GM19452 (cell line): ENCODE results near the gene SMG6.
A peak's percentile ranks its signal among the peaks of the same experiment; 100 is the strongest.
"Not testable (repeated sequence)": the region's sequence is repeated elsewhere in the genome, so short reads cannot be mapped to it uniquely, and the experiment has no call there.

Experiments used
- ATAC-seq: cut with Tn5 transposase; IDR thresholded peaks from one replicate; pipeline ENCODE4 v1.9.1; 2021; ENCODE audit not compliant: unreplicated experiment

SMG6 gene

DNA sequence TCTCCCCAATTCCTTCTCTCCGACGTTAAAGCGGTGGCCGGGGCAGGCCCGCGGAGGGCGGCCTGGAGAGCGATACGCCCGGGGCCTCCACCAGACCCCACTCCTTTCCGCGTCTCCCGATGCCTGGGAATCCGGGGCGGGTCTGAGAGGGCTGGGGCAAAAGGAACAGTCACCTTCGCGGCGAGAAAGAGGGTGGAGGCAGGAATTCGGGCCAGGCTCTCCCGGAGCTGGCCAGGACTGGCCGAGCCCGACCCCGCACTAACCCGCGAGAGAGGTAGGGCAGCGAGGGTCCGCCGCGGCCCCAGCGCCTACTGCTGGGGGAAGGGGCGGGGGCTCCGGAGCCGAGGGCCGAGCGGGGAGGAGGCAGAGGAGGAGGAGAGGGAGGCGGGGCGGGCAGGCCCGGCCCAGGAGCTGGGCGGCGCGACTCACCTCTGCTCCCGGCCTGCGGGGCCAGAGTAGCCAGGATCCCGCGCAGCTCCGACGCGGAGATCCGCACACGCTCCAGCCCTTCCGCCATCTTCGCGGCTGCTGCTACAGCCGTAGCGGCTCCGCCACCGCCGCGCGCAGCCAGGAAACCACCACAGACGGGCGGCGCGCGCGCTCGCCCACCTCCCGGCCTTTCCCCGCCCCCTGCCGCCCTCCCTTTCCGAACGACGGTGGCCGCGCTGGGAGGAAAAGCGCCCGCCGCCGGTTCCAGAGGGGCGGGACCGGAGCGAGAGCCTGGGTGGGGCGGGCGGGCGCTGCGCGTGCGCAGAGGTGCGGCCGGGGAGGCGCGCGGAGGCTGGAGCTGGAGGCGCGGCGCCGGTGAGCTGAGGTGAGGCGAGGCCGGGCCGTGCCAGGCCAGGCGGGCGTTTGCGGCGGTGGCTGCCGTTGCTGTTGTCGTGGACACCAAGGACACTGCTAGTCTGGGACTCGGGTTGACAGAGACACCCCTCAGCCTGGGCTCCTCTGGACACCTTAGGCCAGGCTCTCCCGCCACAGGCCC lies at the start of gene SMG6, which contains the start of gene SRR:
Gene SMG6, minus strand, starts transcription at position 582 of the 985 bp plus-strand sequence. Its CDS starts 65 bp downstream, at position 517.
Gene SRR, plus strand, starts transcription at position 747 of the 985 bp plus-strand sequence. CDS start 11,611 bp downstream, outside the sequence.
- peak; percentile 77 for ATAC-seq

DNA sequence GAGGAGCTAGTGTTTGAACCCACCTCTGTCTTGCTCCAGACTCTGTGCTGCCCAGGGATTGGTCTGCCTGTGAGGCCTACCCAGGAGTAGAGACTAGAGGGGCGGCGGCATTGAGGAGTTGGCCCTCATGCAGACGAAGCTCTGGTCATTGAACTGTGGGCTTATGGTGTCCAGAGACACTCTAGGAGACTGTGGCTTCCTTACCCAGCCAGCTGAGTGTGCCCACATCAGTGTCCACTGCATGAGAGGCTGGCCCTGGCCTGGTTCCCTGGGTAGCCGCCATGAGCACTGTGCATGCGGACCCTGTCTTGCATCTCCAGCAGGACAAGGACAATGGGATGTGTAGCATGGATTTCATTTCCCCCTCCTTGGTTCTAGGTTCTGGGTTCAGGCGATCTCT lies 47.7 kb upstream of the SMG6 start:
- no peak for ATAC-seq

DNA sequence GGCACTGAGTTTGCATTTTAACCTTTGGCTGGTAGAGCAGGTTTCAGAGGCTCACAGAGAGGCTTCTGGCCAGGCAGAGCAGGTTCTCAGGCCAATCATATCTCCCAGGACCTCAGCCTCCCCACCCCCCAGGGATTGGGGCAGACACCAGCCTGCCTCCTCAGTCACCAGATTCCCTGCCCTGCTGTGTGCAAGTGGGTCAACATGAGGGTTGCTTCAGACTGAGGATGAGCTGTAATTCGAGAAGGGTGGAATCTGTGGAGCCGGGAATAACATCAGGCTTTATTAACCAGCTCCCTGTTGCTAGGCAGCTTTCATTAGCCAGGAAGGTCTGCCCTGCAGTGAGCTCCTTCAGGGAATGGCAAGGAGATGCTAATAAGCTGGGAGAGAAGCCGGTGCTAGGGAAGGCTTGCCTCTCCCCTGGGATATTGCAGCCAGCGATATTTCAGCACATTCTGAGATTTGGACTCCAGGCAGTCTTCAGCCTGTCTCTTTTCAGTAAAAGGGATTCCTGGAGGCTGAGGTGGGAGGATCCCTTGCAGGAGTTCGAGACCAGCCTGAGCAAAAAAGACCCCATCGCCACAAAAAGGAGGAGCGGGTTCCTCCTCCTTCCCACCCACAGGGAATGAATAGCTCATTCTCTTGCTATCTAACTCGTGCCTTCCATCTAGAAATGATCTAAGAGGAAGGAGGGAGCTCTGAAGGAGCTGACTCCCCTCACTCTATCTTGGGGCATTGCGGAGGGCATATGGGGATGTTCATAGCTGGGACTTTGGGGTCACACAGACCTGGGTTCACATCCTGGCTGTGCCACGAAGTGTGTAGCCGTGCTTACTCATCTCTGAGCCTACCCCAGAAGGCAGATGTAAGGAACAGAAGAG lies 44.5 kb upstream of the SMG6 start:
- no peak for ATAC-seq

DNA sequence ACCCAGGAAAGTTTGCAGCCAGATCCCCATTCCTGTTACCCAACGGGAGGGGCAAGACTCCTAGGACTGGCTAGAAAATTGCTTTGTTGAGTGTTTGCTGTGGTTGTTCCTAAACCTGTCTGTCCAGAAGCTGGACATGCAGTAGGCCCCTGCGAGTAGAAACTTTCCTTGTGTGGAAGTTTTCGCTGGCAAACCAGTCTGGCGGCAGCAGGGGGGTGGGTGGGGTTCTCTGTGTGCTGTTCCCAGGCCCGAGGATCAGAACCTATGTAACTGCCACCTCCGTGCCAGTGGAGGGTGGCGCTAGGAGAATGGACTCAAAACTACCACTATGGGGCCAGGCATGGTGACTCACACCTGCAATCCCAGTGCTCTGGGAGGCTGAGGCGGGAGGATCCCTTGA lies 42.9 kb upstream of the SMG6 start:
- ATAC-seq: no peak

DNA sequence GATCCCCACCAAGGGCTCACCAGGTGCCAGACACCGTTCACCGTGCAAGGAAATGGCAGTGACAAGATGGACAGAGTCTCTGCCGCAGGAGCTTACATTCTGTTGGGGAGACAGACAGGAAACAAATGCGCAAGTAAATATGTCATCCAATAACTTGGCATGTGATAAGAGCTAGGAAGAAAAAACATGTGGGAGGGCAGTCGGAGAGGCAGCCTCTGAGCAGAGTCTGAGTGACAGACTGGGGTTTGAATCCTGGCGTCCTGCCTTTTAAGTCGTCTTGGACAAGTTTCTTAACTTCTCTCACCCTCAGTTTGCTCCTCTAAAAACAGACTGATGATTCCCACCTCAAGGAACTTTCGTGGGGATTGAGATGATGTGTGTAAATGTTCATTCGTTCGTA lies 40.9 kb upstream of the SMG6 start:
- ATAC-seq: no peak

DNA sequence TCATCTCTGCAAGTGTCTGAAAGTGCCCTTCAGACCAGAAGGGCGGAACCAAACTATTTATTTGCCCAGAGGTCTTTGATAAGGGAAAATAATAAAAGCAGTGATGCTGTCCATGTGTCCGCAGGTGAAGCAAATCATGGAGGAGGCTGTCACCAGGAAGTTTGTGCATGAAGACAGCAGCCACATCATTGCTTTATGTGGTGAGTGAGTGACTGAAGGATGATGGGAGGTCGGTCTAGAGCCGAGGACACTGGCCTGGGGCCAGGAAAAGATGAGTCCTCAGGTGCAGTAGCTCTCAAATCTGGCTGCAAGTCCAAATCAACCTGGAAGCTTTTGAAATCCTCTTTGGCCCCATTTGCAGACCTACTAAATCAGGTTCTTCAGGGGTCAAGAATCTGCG lies 39.8 kb upstream of the SMG6 start:
- ATAC-seq: no peak

DNA sequence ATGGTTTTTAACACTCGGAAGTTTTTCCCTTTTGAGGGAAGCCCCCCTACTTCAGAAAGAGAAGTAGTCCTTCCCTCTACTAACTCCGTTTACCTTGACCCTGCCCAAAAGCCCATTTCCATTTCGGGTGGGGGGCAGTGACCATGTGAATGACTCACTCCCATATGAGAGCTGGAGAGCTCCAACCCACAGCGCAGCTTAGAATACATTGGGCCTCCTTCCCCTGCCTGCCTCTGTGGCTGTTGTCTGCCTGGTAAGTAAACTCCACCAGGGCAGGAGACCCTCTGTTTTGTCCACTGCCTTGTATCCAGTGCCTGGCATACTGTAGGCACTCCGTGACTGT lies 34.7 kb upstream of the SMG6 start:
- ATAC-seq: no peak

DNA sequence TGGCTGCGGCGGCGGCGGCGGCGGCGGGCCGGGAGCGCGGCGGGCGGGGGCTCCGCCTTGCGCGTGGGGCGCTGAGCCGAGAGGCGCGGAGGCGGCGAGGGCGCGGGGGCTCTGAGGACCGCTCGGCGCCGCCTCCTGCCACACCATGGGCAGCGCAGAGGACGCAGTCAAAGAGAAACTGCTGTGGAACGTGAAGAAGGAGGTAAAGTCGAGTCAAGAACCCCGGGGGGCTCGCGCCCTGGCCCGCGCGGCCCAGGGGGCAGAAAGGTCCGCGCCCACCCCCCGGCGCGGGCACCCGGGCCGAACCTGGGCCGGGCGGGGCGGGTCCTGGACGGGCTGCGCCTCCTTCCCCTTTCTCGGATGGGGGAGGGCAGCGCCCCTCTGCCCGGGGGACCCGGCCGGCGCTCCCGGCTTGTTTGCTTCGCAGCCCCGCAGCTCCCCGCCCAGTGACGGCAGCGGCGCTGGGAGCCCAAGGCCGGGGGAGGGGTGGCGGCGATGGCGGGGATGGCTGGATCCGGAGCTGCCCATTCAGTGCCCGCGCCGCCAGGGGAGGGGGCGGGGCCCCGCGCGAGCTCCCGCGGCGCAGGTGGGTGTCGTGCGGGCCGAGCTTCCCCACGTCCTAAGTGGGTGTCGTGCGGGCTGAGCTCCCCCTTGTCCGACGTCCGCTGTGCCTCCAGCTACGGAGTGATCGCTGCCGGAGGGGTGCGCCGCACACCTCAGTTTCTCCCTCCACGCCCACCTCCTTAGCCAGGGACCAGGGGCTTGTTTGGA lies 34.1 kb upstream of the SMG6 start:
- no peak for ATAC-seq

DNA sequence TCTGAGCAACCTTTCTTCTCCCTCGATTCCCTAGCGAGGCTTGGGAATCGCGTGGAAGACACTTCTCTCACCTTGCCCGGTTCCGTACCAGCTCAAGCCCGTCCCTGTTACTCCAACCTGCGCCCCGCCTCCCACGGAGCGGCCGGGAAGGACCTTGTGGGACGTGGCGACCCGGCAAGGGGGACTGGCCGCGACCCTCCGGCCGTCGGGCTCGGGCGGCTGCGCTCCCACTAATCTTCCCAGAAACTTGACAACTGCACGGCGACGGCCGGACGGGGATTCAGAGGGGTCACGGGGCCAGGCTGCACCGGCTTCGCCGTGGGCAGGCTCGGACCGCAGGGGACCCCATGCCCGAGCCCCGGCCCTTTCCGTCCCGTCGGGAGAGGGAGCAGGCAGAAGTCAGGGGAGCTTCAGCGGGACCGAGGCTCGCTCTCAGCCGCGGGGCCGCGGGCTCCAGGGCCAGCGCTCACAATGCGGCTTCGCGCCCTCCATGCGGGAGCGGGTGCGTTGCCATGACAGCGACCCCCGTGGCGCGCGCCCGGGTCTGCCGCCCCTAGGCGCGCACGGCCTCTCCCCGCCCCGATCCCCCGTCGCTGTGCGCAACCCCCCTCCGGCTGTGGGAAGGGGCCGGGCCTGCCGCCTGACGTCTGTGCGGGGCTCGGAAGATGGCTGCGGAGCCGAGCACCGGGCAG lies 33.4 kb upstream of the SMG6 start, which contains the start of gene SGSM2:
Gene SGSM2, plus strand, starts transcription at position 650 of the 692 bp plus-strand sequence. CDS start 188 bp downstream, outside the sequence.
- peak; percentile 22 for ATAC-seq

DNA sequence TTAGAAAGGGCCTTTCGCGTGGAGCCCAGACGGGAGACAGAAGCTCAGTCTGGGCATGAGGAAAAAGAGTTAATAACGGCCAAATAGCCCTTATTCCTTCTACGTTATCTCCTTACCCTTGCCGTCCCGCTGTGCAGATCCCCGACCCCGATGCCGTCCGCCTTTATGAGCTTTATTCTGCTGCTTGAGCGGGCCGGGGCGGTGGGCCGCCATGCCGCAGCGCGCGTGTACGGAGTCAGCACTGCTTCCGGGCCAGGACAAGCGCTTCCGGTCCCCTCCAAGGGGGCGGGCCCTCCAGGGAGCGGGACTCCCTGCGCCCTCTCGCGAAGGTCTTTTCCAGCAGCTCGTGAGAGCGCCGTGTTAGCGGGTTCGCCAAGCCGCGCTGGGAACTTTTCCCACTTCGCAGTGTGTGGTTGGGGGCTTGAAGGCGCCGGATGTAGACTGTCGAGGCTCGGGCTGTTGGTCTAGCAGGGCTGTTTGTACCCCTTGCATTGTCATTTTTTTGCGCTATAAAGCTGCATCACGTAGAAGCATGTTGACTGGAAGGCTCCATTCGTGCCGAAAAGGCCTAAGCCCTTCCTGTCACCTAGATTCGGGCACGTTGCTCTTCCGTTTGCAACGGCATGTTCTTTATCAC lies 32.7 kb upstream of the SMG6 start, which contains the start of gene TSR1:
Gene TSR1, minus strand, starts transcription at position 243 of the 637 bp plus-strand sequence. Its CDS starts 30 bp downstream, at position 213.
- ATAC-seq: peak; percentile 80

DNA sequence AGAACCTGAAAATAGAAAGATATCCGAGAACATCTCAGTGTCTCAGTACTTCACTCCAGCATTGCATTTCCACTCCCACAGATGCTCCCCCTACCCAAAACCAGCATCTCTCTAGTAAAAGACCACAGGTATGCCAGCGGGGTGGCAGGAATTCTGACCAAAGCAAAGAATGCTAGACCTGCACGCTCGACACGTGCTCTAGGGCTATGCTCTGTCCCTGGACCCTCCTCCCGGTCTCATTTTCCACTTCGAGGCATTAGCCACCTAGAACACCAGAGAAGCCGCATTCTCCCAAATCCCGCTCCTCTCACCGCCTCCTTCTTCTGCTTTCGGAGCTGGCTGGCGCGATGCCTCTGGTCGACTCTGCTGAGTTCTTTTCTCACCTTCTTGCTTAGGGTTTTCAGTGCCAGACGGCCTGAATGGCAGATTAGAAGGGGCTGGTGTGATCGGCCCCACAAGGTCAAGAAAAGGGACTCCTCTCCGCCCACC lies 32.2 kb upstream of the SMG6 start:
- no peak for ATAC-seq

DNA sequence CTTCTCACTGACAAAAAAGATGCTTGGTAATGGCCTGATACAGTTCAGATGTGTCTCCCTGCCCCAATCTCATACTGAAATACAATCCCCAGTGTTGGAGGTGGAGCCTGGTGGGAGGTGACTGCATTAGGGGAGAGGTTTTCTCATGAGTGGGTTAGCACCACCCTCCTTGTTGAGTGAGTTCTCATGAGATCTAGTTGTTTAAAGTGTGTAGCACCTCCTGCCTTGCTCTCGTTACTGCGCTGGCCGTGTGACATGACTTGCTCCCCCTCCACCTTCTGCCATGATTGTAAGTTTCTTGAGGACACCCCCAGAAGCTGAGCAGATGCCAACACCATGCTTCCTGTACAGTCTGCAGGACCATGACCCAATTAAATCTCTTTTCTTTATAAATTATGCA lies 27.7 kb upstream of the SMG6 start:
- no peak for ATAC-seq

DNA sequence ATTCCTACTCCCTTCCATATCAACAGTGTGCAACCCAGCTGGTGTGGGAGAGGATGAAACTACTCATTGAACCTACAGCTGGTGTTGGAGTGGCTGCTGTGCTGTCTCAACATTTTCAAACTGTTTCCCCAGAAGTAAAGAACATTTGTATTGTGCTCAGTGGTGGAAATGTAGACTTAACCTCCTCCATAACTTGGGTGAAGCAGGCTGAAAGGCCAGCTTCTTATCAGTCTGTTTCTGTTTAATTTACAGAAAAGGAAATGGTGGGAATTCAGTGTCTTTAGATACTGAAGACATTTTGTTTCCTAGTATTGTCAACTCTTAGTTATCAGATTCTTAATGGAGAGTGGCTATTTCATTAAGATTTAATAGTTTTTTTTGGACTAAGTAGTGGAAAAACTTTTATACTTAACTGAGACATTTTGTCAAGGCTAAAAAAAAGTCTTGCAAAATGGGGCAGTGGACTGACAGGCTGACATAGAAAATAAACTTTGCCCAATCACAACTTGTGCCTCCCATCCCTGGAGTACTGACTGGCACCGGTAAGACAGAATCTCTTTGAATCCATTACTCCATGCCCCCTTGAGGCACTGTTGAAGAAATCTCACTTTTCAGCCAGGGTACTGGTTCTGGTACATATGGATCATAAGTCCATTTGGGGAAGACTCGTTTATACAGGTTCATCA lies 20.2 kb upstream of the SMG6 start:
- no peak for ATAC-seq

DNA sequence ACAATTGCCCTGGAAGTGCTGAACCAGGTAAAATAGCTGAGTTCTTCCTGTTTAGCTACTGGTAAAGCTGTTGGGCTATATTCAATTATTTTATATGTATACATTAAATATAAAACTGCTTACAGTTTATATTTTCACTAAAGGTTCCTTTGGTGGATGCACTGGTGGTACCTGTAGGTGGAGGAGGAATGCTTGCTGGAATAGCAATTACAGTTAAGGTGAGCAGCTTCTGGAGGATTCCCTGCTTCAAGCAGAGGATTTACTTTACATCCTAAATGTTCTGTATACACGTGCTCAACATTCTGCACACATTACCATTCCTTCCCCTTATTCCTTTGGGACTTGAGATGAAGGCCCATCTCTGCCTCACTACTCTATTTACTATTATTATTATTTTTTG lies 17.8 kb upstream of the SMG6 start:
- ATAC-seq: no peak

DNA sequence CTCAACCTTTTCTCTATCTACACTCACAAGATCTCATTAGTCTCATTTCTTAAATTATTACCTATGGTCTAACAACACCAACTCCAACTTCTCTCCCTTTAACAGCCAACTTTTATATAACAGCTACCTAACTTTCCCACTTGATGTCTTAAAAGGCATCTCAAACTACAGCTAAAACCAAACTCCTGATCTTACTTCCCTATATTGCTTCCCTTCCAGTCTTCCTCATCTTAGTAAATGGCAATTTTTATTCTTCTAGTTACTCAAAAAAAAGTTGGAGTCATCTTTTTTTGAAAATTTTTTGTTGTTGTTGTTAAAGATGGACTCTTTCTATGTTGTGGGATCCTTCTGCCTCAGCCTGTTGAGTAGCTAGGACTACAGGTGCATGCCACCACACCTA lies 15.5 kb upstream of the SMG6 start:
- no peak for ATAC-seq

DNA sequence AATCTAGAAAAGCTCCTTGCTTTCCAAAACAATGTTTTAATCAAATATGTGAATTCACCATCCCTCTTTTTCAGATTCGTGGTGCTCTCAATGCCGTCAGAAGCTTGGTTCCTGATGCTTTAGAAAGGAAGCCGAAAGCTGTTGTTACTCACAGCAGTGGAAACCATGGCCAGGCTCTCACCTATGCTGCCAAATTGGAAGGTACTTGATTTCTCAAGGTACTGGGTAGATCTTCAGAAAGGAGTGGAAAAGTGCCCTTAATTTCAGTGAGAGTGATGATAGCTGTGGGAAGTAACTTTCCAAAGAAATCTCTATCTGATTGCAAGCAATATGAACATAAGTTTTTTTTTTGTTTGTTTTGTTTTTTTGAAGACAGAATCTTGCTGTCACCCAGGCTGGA lies 14.2 kb upstream of the SMG6 start:
- no peak for ATAC-seq

DNA sequence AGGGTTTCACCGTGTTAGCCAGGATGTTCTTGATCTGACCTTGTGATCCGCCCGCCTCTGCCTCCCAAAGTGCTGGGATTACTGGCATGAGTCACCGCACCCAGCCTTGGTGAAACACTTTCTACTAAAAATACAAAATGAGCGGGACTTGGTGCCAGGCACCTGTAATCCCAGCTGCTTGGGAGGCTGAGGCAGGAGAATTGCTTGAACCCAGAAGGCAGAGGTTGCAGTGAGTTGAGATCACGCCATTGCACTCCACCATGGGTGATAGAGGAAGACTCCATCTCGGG lies 13.3 kb upstream of the SMG6 start:
- not testable (repeated sequence) for ATAC-seq

DNA sequence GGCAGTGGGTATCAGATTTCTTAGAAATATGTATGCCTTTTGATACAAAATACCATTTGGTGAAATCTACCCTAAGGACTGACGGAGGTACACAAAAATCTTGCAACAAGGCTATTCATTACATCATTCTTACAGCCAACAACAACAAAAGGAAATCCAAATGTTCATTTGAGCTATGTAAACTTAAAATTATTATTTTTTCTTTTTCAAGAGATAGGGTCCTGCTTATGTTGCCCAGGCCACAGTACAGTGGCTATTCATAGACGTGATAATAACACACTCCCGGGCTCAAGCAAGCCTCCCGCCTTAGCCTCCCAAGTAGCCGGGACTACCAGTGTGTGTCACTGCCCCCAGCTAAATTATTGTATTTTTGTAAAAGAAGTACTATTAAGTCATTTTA lies 9.2 kb upstream of the SMG6 start:
- no peak for ATAC-seq
